K562 (cell line): ENCODE results near the gene CLEC18C. TPM values are rescaled to one million over a fixed set of nuclear protein-coding genes. Genes with fewer than 3 reads are reported as not detected.
"Not testable (repeated sequence)": the region's sequence is repeated elsewhere in the genome, so short reads cannot be mapped to it uniquely, and the experiment has no call there.

Experiments used
- ATAC-seq: fragments of 200-7000 bp; cut with Tn5 transposase; 3 replicates; pipeline ENCODE4 v1.9.1; 2020; ENCODE audit warnings: moderate library complexity
- BruUV-seq: library from RNA; stranded (reverse); fragments of 400-500 nt; replicated peaks from 2 replicates; lab custom pipeline; 2021; lab: Mats Ljungman, UMichigan
- CTCF ChIA-PET: fragments of 300-600 bp; formaldehyde crosslinking; extraction: SDS; loops from one replicate; lab custom pipeline; 2021; ENCODE audit warnings: low intra/inter-chr PET ratio; lab: Yijun Ruan, JAX
- POLR2A ChIA-PET: fragments of 300-600, 350-650 bp; sonication (Branson Sonifier 250); formaldehyde crosslinking; extraction: SDS; loops from one replicate; lab custom pipeline; 2021; ENCODE audit warnings: antibody characterized with exemption, inconsistent platforms; lab: Yijun Ruan, JAX
- DNase-seq, 4 experiments: peaks; one replicate each; pipeline versions ENCODE4 v3.0.0 to v3.0.0-alpha.2; 2011 to 2018; ENCODE audit warnings: low spot score in 3 of 4, mixed read lengths in 3 of 4; ENCODE audit errors: extremely low read depth in 1 of 4
- FAIRE-seq: peaks from 2 replicates; lab custom pipeline; 2011; peaks lifted over from hg19 to GRCh38; lab: Jason Lieb, UNC
- H2AFZ ChIP-seq: 2 replicates; pipeline ENCODE4 v1.6.0; 2011; ENCODE audit warnings: low read depth, low read length, control low read depth, inconsistent platforms
- H3K27ac ChIP-seq: fragments of 200-600 bp; 3 replicates; pipeline ENCODE4 v1.8.0; 2011; ENCODE audit warnings: low read depth, mild to moderate bottlenecking, control low read depth, inconsistent platforms, low read length, moderate library complexity, mixed read lengths; ENCODE audit errors: extremely low read depth
- H3K27me3 ChIP-seq, 2 experiments: fragments of 300-600 bp in 1 of 2; 2 replicates in 1 of 2; 3 replicates in 1 of 2; pipeline versions ENCODE4 v1.6.0 to v1.8.0; 2011; ENCODE audit warnings: inconsistent platforms in 2 of 2, low read length in 2 of 2, mild to moderate bottlenecking in 1 of 2, mixed read lengths in 1 of 2, moderate library complexity in 1 of 2; ENCODE audit not compliant: control insufficient read depth in 2 of 2, insufficient read depth in 2 of 2
- H3K36me3 ChIP-seq: fragments of 300-600 bp; 3 replicates; pipeline ENCODE4 v1.8.0; 2011; ENCODE audit warnings: mild to moderate bottlenecking, low read length, inconsistent platforms; ENCODE audit not compliant: control insufficient read depth, insufficient read depth
- H3K4me1 ChIP-seq, 2 experiments: fragments of 200-600 bp in 1 of 2; replicated peaks in 1 of 2; 2 replicates in 1 of 2; 3 replicates in 1 of 2; pipeline versions ENCODE4 v1.5.1 to v1.8.0; 2011; ENCODE audit warnings: inconsistent platforms in 2 of 2, low read length in 2 of 2, mild to moderate bottlenecking in 1 of 2, mixed read lengths in 1 of 2, moderate library complexity in 1 of 2; ENCODE audit not compliant: control insufficient read depth in 2 of 2, insufficient read depth in 2 of 2
- H3K4me2 ChIP-seq: 2 replicates; pipeline ENCODE4 v1.6.1; 2011; ENCODE audit warnings: low read length, control low read depth, inconsistent platforms, mixed read lengths; ENCODE audit not compliant: insufficient read depth
- H3K4me3 ChIP-seq: fragments of 200-600 bp; sonication (generic), shearing (Covaris generic); 2 replicates; pipeline ENCODE4 v1.5.1; 2016; ENCODE audit warnings: control low read depth, inconsistent platforms
- H3K79me2 ChIP-seq: fragments of 200-600 bp; 3 replicates; pipeline ENCODE4 v1.8.0; 2011; ENCODE audit warnings: low read length, inconsistent platforms; ENCODE audit not compliant: control insufficient read depth, insufficient read depth
- H3K9ac ChIP-seq, 2 experiments: 2 replicates each; pipeline versions ENCODE4 v1.6.0 to v1.6.1; 2011; ENCODE audit warnings: low read depth in 2 of 2, low read length in 2 of 2, control low read depth in 1 of 2, inconsistent platforms in 1 of 2, mild to moderate bottlenecking in 1 of 2, mixed read lengths in 1 of 2; ENCODE audit not compliant: insufficient read depth in 1 of 2
- H3K9me1 ChIP-seq: one replicate; pipeline ENCODE4 v1.6.0; 2011; ENCODE audit warnings: inconsistent platforms, mild to moderate bottlenecking, low read length, moderate library complexity; ENCODE audit not compliant: control insufficient read depth, insufficient read depth
- H3K9me3 ChIP-seq: replicated peaks from 2 replicates; pipeline ENCODE4 v1.5.1; 2011; ENCODE audit warnings: low read depth, low read length, inconsistent platforms; ENCODE audit not compliant: control insufficient read depth, insufficient read depth
- H4K20me1 ChIP-seq: replicated peaks from 2 replicates; pipeline ENCODE4 v1.6.1; 2011; ENCODE audit warnings: low read length, inconsistent platforms, mixed read lengths; ENCODE audit not compliant: control insufficient read depth, insufficient read depth
- WGBS: fragments of 100-300 bp; shearing (Covaris generic); methylation state at CpG from one replicate; pipeline ENCODE4 v1.1.6; 2016; ENCODE audit warnings: low coverage, mixed read lengths; ENCODE audit not compliant: insufficient coverage; ENCODE audit errors: missing lambda C conversion rate; 5-methylcytosine and 5-hydroxymethylcytosine counted together
- in situ Hi-C: fragments of 300-500 bp; cut with MboI; formaldehyde crosslinking; loops from 4 replicates; pipeline ENCODE4 v1.15.0; 2018; ENCODE audit warnings: inconsistent platforms, mixed read lengths
- intact Hi-C: fragments of 100-400 bp; cut with micrococcal nuclease; formaldehyde crosslinking; loops from 2 replicates; pipeline ENCODE4 v1.14.2; 2022
- polyA plus RNA-seq, 8 experiments: library from polyadenylated mRNA; depleted of rRNA in 4 of 8; stranded (reverse) in 5 of 8; unstranded in 3 of 8; fragments of >200 nt; fragmentation: Nextera tagmentation in 2 of 8; fragmentation: Illumina TruSeq in 1 of 8; extraction: Ambion mirVana in 2 of 8; extraction: Trizol in 1 of 8; gene quantifications; 2 replicates each; pipeline versions ENCODE4 v1.2.1 to v1.2.3, GENCODE V29; 2011 to 2014; ENCODE audit warnings: inconsistent platforms in 1 of 8, missing spikeins in 1 of 8
- total RNA-seq, 7 experiments: library from RNA; depleted of rRNA in 6 of 7; stranded (reverse); fragments of >200 nt in 6 of 7; fragmentation: Illumina TruSeq in 2 of 7; extraction: Trizol in 2 of 7; gene quantifications; 2 replicates each; pipeline versions ENCODE4 v1.2.1 to v1.2.3, GENCODE V29; 2011 to 2021; ENCODE audit warnings: low replicate concordance in 1 of 7

The CLEC18C gene
- total and polyA plus RNA-seq, 9 of the 15 experiments (the other 6 are each of a cell fraction or from before 2014, with no cell fraction given): 0.06 to 1.0 (median 0.54) TPM; not detected in 2

DNA sequence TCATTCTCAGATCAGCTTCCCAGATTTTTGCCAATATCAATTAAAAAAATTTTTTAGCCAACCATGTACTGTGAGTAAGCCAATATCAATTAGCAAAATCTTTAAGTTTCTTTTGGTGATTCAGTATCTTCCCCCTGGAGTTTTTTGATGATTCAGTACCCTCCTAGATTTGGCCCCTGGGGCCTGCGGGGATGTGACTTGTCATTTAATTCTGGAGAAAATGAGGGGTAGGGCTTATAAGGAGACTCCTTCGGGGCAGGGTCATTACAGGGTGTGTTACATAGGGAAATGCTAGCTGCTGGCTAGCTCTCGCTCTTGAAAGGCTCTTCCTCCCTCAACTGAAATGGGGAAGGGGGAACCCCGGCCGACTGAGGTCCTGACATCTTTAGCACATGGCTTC is 17.0 kb downstream of the CLEC18C start:
- H3K4me3 ChIP-seq, H3K4me2 ChIP-seq, H3K27me3 ChIP-seq, H3K9me1 ChIP-seq, CTCF ChIA-PET, H3K36me3 ChIP-seq, POLR2A ChIA-PET, H3K9ac ChIP-seq, H3K9me3 ChIP-seq, H3K79me2 ChIP-seq, BruUV-seq, intact Hi-C loops, H3K4me1 ChIP-seq, FAIRE-seq, H3K27ac ChIP-seq, H4K20me1 ChIP-seq, ATAC-seq, H2AFZ ChIP-seq, in situ Hi-C loops, DNase-seq: not testable (repeated sequence)
- no CpG with 5 or more reads among the region's 5 CpGs for WGBS

DNA sequence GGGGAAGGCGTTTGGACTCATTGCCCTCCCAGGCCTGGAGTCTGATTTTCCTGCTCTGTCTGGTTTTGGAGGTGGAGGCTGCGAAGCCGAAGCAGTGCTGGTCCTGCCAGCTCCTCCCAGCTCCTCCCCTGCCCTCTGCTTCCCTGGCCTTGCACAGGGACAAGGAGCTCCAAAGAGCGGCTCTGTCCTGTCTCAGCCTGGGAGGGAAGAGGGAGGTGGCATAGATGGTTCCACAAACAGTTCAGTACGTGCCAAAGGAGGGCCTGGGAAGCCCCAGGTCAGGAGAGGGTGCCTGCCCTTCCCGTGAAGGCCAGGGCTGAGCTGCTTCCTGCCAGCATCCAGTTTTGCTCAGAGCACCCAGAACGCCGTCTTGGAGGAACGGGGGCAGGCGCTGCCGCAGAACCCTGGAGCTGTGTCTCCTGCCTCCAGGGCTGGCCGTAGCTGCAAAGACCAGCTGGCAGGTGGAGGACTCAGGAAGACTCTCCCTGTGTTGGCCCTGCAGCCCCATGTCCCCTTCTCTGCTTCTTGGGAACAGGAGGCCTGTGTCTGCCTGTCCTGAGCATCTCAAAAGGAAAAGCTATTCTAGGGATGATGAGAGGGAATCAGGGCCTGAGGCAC is 23.2 kb downstream of the CLEC18C start:
- H3K27ac ChIP-seq, BruUV-seq, POLR2A ChIA-PET, H3K4me1 ChIP-seq, H3K9me1 ChIP-seq, H3K27me3 ChIP-seq, H2AFZ ChIP-seq, H3K9ac ChIP-seq, H3K36me3 ChIP-seq, FAIRE-seq, H3K79me2 ChIP-seq, H4K20me1 ChIP-seq, DNase-seq, in situ Hi-C loops, H3K4me3 ChIP-seq, CTCF ChIA-PET, intact Hi-C loops, H3K4me2 ChIP-seq, H3K9me3 ChIP-seq: not testable (repeated sequence)
- 18% methylated on average over 4 of the region's 12 CpGs for WGBS
- ATAC-seq: peak; percentile 32

DNA sequence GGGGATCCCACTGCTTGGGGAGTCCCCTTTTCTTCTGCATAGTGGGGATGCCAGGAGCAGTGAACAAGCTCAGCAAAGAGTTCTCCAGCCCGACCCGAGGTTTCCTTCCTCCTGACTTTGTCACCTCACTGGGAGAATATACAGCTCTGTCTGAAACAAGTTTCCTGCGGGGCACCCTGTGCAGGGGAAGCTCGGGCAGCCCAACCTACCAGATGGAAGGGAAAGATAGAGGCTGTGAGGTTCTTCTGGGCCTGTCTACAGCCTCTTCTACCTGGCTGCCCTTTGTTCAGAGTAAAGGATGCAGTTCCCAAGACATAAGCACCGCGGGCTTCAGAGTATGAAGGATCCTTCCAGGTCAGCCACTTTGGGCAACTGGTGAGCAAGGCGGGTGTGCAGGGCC is 24.0 kb downstream of the CLEC18C start:
- DNase-seq: peak in 1 of 4 experiments; percentile 2
- CTCF ChIA-PET, H3K4me2 ChIP-seq, H3K79me2 ChIP-seq, intact Hi-C loops, H3K4me1 ChIP-seq, H3K27ac ChIP-seq, H3K9me3 ChIP-seq, POLR2A ChIA-PET, H3K4me3 ChIP-seq, in situ Hi-C loops, H3K9ac ChIP-seq, BruUV-seq, H3K27me3 ChIP-seq, FAIRE-seq, H2AFZ ChIP-seq, H3K9me1 ChIP-seq, H3K36me3 ChIP-seq, H4K20me1 ChIP-seq: not testable (repeated sequence)
- 37% methylated on average over 3 of the region's 7 CpGs for WGBS
- peak; percentile 36 for ATAC-seq

DNA sequence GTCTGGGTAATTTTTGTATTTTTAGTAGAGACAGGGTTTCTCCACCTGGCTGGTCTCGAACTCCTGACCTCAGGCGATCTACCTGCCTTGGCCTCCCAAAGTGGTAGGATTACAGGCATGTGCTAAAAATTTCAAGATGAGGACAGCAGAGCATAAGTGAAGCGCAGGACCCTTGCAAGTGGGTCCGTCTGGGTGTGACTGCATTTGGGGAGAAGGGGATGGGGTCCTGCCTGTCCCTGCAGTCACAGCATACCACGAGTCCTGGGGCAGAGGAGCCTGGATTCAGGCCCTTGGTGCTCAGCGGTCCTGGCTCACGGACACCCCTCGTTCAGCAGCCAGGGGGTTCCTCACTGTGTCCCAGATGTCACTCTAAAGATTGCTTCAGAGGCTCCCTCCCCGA is 24.6 kb downstream of the CLEC18C start:
- BruUV-seq, CTCF ChIA-PET, FAIRE-seq: not testable (repeated sequence)

More for the DNA sequence above, 24.6 kb downstream of the CLEC18C start:
- H3K27ac ChIP-seq, DNase-seq, in situ Hi-C loops, H3K4me3 ChIP-seq, H3K4me1 ChIP-seq, H3K9me3 ChIP-seq, POLR2A ChIA-PET, H3K79me2 ChIP-seq, H2AFZ ChIP-seq, H4K20me1 ChIP-seq, H3K4me2 ChIP-seq, H3K9me1 ChIP-seq, H3K9ac ChIP-seq, H3K27me3 ChIP-seq, intact Hi-C loops, H3K36me3 ChIP-seq, ATAC-seq: not testable (repeated sequence)
- 27% methylated on average over 7 of the region's 9 CpGs for WGBS
